ENCODE measurements around the gene MYH10.
"Not testable (repeated sequence)": the region's sequence is repeated elsewhere in the genome, so short reads cannot be mapped to it uniquely, and the experiment has no call there.

The MYH10 gene

DNA sequence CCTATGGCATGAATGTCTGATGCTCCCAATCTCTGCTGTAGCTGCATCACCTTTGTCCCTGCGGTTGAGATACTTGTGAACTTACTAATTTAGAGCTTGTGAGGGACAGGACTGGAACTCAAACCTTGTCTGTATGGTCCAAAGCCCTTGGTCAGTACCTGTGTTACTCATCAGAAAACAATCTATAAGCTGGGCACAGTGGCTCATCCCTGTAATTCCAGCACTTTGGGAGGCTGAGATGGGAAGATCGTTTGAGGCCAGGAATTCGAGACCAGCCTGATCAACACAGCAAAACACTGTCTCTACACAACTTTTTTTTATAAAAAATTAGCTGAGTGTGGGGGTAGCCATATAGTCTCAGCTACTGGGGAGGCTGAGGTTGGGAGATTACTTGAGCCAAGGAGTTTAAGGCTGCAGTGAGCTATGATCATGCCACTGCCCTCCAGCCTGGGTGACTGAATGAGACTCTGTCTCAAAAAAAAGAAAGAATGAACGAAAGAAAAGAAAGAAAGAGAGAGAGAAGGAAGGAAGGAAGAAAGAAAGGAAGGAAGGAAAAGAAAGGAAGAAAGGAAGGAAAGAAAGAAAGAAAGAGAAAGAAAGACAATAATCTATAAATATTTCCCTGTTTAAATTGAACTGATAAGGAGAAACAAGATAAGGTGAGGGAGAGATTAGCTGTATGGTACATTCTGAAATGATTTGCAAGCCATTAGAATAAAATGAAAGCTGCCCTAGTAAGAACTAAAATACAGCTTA, 31.7 kb upstream of the MYH10 start:
- Mint-ChIP-seq H3K4me1 (ENCODE audit: low read depth in 2 of 2) (no peaks in the 10 kb centered on the region), H3K27ac (no peak overlapping the region), H3K4me3 (no peak overlapping the region), H3K27me3 (peaks cover 24% of the 10 kb centered on the region in 2 donors), H3K9me3 (peaks cover 0 to 9% of the 10 kb centered on the region in 2 donors), H3K36me3 (ENCODE audit: insufficient read depth) (no peaks in the 10 kb centered on the region)
- no peak for ATAC-seq (replicated peaks)
- no peak for DNase-seq

GRCh38 chr17:8660709-8661108, 30.2 kb upstream of the MYH10 start:
- H3K4me3 Mint-ChIP-seq; ATAC-seq (replicated peaks); DNase-seq; H3K4me1 Mint-ChIP-seq (ENCODE audit: low read depth in 2 of 2); H3K27ac Mint-ChIP-seq; H3K36me3 Mint-ChIP-seq (ENCODE audit: insufficient read depth): not testable (repeated sequence)
- peaks cover 5 to 16% of the 10 kb centered on the region in 2 donors for H3K9me3 Mint-ChIP-seq
- H3K27me3 Mint-ChIP-seq = peaks cover 19 to 27% of the 10 kb centered on the region in 2 donors

- Mint-ChIP-seq H3K36me3 (ENCODE audit: insufficient read depth) (no peaks in the 10 kb centered on the region), H3K4me1 (ENCODE audit: low read depth in 2 of 2) (no peaks in the 10 kb centered on the region), H3K27ac (no peak overlapping the region), H3K27me3 (peaks cover 11 to 21% of the 10 kb centered on the region in 2 donors), H3K9me3 (peaks cover 5 to 16% of the 10 kb centered on the region in 2 donors), H3K4me3 (no peak overlapping the region)
- no peak for ATAC-seq (replicated peaks)
- DNase-seq = no peak
Measured at GRCh38 chr17:8659758-8660410, 29.4 kb upstream of the MYH10 start.

DNA sequence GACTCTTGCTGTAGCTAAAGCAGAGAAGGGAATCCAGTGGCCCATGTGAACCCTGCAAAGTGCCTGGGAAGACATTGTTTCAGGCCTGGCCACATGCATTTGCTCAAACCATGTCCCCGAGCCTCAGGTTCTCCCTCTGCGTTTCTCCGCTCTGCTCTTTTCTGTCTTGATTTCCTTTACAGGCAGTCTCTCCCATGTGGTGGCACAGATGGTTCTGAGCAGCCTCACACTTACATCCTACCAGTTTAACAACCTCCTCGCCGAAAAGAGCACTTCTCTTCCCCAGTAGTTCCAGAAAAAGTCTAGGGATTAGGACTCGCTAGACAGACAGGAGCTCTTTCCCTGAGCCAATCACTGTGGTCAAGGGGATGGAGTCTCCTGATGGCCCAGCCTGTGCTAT, 28.3 kb upstream of the MYH10 start:
- Mint-ChIP-seq H3K27me3 (peaks cover 10 to 21% of the 10 kb centered on the region in 2 donors), H3K4me1 (ENCODE audit: low read depth in 2 of 2) (no peaks in the 10 kb centered on the region), H3K27ac (no peak overlapping the region), H3K4me3 (no peak overlapping the region), H3K36me3 (ENCODE audit: insufficient read depth) (no peaks in the 10 kb centered on the region), H3K9me3 (peaks cover 5 to 16% of the 10 kb centered on the region in 2 donors)
- DNase-seq (no peak), ATAC-seq (replicated peaks) (no peak)

DNA sequence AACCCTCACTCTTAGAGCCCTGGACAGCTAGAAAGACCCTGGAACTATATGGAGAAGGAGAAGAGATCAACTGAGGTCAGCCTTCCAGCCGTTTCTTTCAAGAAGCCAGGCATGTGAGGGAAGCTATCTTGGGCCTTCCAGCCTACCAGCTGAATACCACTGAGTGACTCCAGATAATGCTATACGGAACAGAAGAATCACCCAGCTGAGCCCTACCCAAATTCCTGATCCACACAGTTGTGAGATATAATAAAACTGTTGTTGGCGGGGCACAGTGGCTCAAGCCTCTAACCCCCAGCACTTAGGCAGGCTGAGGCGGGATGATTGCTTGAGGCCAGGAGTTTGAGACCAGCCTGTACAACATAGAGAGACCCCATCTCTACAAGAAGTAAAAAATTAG, 26.2 kb upstream of the MYH10 start:
- DNase-seq (no peak), ATAC-seq (replicated peaks) (no peak)
- no peak overlapping the region for H3K27ac Mint-ChIP-seq
- H3K27me3 Mint-ChIP-seq = peaks cover 18 to 27% of the 10 kb centered on the region in 2 donors
- no peaks in the 10 kb centered on the region for H3K4me1 Mint-ChIP-seq (ENCODE audit: low read depth in 2 of 2)
- no peak overlapping the region for H3K4me3 Mint-ChIP-seq
- H3K9me3 Mint-ChIP-seq = peaks cover 5 to 16% of the 10 kb centered on the region in 2 donors
- H3K36me3 Mint-ChIP-seq (ENCODE audit: insufficient read depth) = no peaks in the 10 kb centered on the region

DNA sequence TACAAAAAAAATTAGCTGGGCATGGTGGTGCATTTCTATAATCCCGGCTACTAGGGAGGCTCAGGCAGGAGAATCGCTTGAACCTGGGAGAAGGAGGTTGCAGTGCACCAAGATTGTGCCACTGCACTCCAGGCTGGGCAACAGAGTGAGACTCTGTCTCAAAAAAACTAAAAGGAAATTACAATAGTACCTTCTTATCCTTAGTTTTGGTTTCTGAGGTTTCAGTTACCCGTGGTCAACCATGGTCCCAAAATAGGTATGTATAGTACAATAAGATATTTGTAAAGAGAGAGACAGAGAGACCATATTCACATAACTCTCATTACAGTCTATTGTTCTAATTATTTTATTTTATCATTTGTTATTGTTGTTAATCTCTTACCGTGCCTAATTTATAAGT, 24.3 kb upstream of the MYH10 start:
- Mint-ChIP-seq H3K27ac (no peak overlapping the region), H3K4me3 (no peak overlapping the region), H3K4me1 (ENCODE audit: low read depth in 2 of 2) (no peaks in the 10 kb centered on the region), H3K27me3 (peaks cover 35 to 42% of the 10 kb centered on the region in 2 donors), H3K36me3 (ENCODE audit: insufficient read depth) (no peaks in the 10 kb centered on the region), H3K9me3 (peaks cover 5 to 8% of the 10 kb centered on the region in 2 donors)
- no peak for DNase-seq
- ATAC-seq (replicated peaks) = no peak

GRCh38 chr17:8651013-8651412, 20.5 kb upstream of the MYH10 start:
- Mint-ChIP-seq H3K4me3 (no peak overlapping the region), H3K36me3 (ENCODE audit: insufficient read depth) (no peaks in the 10 kb centered on the region), H3K27me3 (peaks cover 46 to 56% of the 10 kb centered on the region in 2 donors), H3K4me1 (ENCODE audit: low read depth in 2 of 2) (no peaks in the 10 kb centered on the region), H3K9me3 (no peaks in the 10 kb centered on the region), H3K27ac (no peak overlapping the region)
- ATAC-seq (replicated peaks) = no peak
- DNase-seq = no peak

DNA sequence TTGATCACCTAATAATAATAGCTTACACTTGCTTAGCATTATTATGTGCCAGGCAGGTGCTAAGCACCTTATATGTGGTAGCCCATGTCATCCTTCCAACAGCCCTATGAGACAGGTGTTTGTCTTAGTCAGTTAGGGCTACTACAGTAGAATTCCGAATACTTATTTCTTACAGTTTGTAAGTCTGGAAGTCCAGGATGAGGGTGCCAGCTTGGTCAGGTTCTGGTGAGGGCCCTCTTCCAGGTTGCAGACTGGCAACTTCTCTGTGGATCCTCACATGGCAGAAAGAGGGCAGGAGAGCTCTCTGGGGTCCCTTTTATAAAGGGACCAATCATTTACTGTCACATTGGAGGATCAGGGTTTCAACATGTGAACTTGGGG, 19.6 kb upstream of the MYH10 start:
- Mint-ChIP-seq H3K4me3 (no peak overlapping the region), H3K4me1 (ENCODE audit: low read depth in 2 of 2) (no peaks in the 10 kb centered on the region), H3K27me3 (peaks cover 55 to 65% of the 10 kb centered on the region in 2 donors), H3K27ac (no peak overlapping the region), H3K9me3 (no peaks in the 10 kb centered on the region), H3K36me3 (ENCODE audit: insufficient read depth) (no peaks in the 10 kb centered on the region)
- no peak for ATAC-seq (replicated peaks)
- DNase-seq = no peak

DNA sequence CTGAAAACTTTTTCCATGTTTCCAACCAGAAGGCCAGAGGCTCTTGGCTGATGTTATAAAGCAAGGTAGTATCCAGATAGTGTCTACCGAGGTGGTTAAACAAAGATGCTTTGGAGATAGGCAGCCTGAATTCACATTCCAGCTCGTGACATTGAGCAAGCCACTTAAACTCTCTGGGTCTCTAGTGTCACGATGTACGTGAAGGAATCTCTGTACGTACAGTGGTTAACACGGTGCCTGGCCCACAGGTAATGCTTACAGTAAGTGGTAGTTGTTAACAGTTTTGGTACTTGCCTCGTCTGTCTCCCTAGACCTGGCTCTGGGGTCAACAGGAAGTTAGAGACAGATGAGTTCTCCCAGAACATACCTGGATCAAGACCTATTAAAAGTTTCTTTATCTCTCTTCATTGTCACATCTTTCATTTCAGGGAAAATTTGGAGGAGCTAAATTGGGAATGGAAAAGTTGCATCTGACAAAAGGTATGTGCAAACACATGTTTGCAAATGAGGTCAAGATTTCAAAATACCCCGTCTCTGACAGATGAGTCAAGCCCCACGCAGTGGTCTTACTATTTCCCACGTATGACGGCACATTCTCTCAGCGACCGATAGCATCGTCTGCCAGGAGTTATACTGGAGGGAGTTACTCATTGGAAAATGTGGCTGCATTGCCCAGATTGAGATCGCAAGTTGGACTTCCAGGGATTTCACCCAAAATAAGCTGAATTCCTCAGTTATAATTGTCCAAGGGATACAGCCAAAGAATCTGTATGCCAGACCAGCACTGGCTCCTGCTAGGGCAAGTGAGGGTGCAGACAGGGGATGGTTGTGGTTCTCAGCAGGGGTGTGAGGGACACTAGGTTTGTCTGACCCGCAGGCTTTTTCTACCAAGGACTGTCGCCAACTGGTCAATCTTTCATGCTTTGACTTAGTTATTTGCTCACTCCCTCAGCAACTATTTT, 18.9 kb upstream of the MYH10 start:
- ATAC-seq (replicated peaks) (no peak), DNase-seq (no peak)
- H3K27me3 Mint-ChIP-seq = peaks cover 61 to 72% of the 10 kb centered on the region in 2 donors
- no peak overlapping the region for H3K27ac Mint-ChIP-seq
- no peaks in the 10 kb centered on the region for H3K36me3 Mint-ChIP-seq (ENCODE audit: insufficient read depth)
- no peaks in the 10 kb centered on the region for H3K4me1 Mint-ChIP-seq (ENCODE audit: low read depth in 2 of 2)
- H3K4me3 Mint-ChIP-seq = no peak overlapping the region
- H3K9me3 Mint-ChIP-seq = no peaks in the 10 kb centered on the region

DNA sequence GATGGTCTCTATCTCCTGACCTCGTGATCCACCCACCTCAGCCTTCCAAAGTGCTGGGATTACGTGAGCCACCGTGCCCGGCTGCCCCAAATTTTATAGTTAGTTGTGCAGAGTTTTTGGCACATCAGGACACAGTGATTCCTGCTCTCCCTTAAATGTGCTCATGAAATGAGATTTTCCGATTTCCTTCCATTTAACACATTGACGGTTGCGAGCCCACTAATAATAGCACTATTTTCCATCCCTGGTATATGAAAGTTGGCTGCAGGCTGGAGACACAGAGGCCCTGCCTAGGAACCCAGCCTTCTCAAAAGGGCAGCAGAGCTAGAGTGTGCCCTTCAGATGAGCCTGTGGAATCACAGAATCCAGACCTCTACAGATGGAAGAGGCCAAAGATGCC, 17.4 kb upstream of the MYH10 start:
- peaks cover 68 to 78% of the 10 kb centered on the region in 2 donors for H3K27me3 Mint-ChIP-seq
- DNase-seq (no peak), ATAC-seq (replicated peaks) (no peak)
- no peak overlapping the region for H3K4me3 Mint-ChIP-seq
- H3K36me3 Mint-ChIP-seq (ENCODE audit: insufficient read depth) = no peaks in the 10 kb centered on the region
- H3K9me3 Mint-ChIP-seq = no peaks in the 10 kb centered on the region
- H3K27ac Mint-ChIP-seq = no peak overlapping the region
- no peaks in the 10 kb centered on the region for H3K4me1 Mint-ChIP-seq (ENCODE audit: low read depth in 2 of 2)

DNA sequence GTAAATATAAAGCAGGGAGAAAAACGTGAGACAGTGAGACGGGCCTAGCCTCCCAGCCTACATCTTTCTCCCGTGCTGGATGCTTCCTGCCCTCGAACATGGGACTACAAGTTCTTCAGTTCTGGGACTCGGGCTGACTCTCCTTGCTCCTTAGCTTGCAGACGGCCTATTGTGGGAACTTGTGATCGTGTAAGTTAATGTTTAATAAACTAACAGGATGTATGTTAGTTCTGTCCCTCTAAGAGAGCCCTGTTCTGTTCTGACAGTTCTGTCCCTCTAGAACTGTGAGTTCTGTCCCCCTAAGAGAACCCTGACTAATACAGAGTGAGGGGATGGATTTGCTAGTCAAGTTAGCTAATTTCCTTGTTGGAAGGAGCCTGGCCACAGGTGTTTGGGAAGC, 16.7 kb upstream of the MYH10 start:
- peaks cover 64 to 77% of the 10 kb centered on the region in 2 donors for H3K27me3 Mint-ChIP-seq
- ATAC-seq (replicated peaks) (no peak), DNase-seq (no peak)
- H3K4me1 Mint-ChIP-seq (ENCODE audit: low read depth in 2 of 2) = no peaks in the 10 kb centered on the region
- H3K9me3 Mint-ChIP-seq = no peaks in the 10 kb centered on the region
- no peaks in the 10 kb centered on the region for H3K36me3 Mint-ChIP-seq (ENCODE audit: insufficient read depth)
- no peak overlapping the region for H3K4me3 Mint-ChIP-seq
- no peak overlapping the region for H3K27ac Mint-ChIP-seq

DNA sequence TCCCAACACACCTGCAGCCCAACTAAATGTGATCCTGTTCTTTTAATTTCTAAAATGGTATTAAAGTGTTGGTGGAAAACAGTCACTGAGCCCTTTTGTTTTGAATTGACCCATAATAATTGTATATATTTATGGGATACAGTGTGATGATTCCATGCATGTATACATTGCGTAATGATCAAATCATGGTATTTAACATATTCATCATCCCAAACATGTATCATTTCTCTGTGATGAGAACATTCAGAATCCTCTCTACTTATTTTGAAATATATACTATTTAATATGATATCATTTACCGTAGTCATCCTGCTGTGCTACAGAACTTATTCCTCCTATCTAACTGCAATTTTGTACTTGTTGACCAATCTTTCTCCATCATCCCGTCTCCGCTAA, 14.0 kb upstream of the MYH10 start:
- Mint-ChIP-seq H3K4me3 (no peak overlapping the region), H3K9me3 (no peaks in the 10 kb centered on the region), H3K27me3 (peaks cover 44 to 55% of the 10 kb centered on the region in 2 donors), H3K4me1 (ENCODE audit: low read depth in 2 of 2) (no peaks in the 10 kb centered on the region), H3K36me3 (ENCODE audit: insufficient read depth) (no peaks in the 10 kb centered on the region), H3K27ac (no peak overlapping the region)
- DNase-seq = no peak
- no peak for ATAC-seq (replicated peaks)

DNA sequence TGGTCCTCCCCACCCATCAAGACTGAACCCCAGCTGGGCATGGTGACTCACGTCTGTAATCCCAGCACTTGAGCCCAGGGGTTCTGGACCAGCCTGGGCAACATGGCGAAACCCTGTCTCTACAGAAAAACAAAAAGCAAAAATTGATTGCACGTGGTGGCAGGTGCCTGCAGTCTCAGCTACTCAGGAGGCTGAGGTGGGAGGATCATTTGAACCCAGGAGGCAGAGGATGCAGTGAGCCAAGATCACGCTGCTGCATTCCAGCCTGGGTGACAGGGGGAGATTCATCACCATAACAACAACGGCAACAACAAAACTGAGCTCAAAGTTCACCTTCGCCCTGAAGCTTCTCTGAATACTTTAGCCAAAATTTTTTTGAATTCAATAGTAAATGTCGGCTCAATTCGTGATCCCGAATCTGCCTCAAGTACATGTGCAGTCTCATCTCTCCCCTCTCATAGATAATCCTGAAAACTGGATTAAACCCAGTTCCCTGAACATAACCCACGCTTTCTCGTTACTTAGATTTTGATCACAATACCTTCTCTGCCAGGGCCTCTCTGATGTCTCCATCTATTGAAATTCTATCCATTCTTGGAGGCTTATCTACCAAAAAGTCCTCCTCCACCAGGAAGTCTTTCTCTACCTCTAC, 13.5 kb upstream of the MYH10 start:
- DNase-seq (no peak), ATAC-seq (replicated peaks) (no peak)
- Mint-ChIP-seq H3K9me3 (no peaks in the 10 kb centered on the region), H3K27ac (no peak overlapping the region), H3K4me3 (no peak overlapping the region), H3K27me3 (peaks cover 44 to 52% of the 10 kb centered on the region in 2 donors), H3K36me3 (ENCODE audit: insufficient read depth) (no peaks in the 10 kb centered on the region), H3K4me1 (ENCODE audit: low read depth in 2 of 2) (no peaks in the 10 kb centered on the region)
